ENCODE results near the gene FOSB.

FOSB gene

DNA sequence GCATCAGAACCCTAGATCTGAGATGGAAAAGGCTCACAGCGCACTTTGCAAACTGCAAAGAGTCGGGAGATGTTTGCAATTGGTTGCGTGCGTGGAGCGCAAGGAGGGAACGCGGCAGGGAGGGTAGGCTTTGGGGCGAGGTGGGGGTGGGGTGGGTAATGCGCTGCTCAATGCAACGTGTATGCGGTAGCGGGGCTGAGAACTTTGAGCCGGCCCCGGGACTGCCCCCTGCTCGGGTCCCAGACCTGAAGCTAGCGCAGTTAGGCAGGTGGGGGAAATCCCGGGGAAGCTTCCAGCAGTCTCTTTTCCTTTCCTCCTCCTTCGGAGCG, 971 bp downstream of the FOSB start:
- DNase-seq = no peak

DNA sequence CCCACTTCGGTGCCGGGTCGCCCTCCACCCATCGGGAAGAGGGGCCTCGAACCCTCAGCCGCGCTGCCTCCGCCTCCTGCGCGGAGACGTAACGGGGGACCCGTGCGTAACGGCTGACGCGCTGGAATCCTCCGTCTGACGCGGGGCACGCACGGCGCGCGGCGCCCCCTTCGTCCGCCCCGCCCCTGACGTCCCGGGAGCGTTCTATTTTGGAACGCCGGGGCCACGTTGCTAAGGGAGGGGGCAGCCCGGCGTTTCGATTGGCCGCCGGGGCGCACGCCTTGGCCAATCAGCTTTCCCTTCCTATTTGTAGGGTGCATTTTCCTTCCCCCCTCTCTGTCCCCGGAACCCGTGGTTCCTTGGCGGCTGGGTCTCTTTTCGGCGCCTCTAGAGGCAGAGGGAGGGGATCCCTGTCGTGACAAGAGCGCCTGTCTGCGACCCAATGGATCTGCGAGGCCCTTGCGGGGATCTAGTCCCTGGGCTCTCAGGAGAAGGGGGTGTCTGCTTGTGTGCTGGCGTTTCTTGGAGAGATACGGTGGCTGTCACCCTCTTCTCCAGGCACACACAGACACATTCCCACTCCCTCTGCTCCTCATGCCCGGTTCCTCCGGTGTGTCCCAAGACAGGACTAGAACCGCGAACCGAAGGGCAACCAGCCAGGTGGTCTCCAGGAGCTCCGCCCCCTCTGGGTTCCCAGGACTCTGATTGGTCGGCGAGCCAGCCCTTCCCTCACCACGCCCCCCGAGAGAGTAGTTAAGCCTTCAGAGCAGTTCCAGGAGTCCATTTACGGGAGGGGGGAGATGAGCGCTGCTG, 1.5 kb downstream of the FOSB start:
- DNase-seq = peak; percentile 97

DNA sequence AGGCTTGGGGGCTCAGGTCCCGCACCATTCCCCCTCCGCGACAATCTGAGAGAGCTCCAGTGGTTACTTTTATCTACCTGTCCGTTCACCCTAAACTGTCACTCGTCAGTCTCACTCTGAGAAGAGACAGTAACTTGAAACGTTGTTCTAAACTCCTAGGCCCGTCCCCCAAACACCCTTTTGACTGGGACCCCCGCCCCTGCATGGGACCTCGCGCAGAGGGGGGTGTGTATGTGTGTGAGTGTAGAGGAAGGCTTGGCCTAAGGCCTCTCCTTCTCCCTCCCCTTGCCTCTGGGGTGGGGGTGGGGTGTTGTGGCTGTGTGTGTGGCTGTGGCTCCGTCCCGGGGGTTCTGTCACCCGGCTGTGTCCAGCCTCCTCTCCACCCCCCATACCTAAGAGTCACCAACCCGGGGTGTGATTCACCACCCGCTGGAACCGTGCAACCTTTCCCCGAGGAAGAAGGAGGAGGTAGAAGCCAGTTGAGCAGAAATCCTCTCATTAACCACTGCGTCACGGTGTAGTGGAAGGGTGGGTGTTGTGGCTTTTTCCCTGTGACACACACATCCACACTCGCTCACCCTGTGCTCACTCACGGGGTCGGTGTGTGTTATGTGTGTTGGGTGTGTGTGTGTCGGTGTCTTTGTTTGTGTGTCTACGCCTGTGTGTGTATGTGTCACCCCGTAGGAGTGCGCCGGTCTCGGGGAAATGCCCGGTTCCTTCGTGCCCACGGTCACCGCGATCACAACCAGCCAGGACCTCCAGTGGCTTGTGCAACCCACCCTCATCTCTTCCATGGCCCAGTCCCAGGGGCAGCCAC, 2.4 kb downstream of the FOSB start:
- peak; percentile 47 to 77 for DNase-seq

DNA sequence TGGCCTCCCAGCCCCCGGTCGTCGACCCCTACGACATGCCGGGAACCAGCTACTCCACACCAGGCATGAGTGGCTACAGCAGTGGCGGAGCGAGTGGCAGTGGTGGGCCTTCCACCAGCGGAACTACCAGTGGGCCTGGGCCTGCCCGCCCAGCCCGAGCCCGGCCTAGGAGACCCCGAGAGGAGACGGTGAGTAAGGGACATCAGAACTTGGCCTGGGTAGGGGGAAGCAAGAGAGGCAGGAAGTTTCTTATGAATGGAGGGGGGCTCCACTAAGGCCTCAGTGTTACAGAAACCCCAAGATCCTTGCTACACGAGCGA, 2.9 kb downstream of the FOSB start:
- DNase-seq = no peak

DNA sequence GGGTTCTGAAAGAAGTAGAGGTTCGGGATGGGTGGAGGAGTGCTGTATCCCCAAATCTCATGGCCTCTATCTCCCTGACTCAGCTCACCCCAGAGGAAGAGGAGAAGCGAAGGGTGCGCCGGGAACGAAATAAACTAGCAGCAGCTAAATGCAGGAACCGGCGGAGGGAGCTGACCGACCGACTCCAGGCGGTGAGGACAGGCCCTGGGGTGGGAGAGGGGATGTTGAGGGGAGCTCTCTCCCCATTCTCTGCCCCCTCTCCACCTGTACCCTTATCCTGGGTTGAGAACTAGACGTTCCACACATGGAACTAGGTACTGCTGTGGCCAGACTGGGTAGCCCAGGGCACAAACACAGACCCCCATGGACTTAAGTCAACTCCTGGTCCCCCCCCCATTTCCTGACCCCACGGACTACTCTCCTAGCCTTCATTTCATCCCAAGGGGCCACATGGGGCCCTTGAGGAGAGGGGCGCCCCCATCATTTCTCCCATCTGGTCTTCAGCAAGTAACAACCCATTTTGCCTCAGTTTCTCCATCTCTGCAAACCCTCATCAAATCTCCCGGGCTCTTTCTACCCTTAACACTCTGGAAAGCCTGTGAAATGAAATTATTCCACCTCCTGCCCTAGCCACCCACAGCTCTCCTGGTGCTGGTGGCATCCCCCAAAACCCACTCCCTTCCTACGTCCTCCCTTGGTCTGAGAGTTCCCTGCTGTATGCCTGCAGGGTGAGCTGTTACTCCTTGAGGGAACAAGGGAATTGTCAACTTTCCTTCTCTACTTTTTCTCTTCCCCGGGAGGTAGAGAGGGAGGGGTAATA, 3.5 kb downstream of the FOSB start:
- DNase-seq = no peak

DNA sequence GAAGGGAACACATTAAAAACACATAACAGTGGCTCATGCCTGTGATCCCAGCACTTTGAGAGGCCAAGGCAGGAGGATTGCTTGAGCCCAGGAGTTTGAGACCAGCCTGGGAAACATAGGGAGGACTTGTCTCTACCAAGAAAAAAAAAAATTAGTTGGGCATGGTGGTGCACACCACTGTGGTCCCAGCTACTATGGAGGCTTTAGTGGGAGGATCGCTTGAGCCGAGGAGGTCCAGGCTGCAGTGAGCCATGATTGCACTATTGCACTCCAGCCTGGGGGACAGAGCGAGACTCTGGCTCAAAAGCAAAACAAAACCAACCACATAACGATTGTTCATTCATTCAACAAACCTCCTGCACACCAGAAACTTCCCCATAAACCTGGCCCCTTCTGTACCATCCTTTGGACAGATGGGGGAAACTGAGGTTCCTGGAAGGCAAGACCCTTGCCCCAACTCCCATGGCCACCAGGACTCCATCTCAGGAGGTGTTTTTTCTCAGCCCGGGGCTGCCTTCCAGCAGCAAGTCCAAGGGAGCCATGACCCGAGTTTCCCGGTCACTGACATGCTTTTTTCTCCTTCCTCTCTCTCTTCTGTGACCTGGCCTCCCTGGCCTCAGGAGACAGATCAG, 4.3 kb downstream of the FOSB start:
- no peak for DNase-seq

DNA sequence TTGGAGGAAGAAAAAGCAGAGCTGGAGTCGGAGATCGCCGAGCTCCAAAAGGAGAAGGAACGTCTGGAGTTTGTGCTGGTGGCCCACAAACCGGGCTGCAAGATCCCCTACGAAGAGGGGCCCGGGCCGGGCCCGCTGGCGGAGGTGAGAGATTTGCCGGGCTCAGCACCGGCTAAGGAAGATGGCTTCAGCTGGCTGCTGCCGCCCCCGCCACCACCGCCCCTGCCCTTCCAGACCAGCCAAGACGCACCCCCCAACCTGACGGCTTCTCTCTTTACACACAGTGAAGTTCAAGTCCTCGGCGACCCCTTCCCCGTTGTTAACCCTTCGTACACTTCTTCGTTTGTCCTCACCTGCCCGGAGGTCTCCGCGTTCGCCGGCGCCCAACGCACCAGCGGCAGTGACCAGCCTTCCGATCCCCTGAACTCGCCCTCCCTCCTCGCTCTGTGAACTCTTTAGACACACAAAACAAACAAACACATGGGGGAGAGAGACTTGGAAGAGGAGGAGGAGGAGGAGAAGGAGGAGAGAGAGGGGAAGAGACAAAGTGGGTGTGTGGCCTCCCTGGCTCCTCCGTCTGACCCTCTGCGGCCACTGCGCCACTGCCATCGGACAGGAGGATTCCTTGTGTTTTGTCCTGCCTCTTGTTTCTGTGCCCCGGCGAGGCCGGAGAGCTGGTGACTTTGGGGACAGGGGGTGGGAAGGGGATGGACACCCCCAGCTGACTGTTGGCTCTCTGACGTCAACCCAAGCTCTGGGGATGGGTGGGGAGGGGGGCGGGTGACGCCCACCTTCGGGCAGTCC, 5.0 kb downstream of the FOSB start:
- no peak for DNase-seq

DNA sequence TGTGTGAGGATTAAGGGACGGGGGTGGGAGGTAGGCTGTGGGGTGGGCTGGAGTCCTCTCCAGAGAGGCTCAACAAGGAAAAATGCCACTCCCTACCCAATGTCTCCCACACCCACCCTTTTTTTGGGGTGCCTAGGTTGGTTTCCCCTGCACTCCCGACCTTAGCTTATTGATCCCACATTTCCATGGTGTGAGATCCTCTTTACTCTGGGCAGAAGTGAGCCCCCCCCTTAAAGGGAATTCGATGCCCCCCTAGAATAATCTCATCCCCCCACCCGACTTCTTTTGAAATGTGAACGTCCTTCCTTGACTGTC, 5.5 kb downstream of the FOSB start:
- DNase-seq = no peak

DNA sequence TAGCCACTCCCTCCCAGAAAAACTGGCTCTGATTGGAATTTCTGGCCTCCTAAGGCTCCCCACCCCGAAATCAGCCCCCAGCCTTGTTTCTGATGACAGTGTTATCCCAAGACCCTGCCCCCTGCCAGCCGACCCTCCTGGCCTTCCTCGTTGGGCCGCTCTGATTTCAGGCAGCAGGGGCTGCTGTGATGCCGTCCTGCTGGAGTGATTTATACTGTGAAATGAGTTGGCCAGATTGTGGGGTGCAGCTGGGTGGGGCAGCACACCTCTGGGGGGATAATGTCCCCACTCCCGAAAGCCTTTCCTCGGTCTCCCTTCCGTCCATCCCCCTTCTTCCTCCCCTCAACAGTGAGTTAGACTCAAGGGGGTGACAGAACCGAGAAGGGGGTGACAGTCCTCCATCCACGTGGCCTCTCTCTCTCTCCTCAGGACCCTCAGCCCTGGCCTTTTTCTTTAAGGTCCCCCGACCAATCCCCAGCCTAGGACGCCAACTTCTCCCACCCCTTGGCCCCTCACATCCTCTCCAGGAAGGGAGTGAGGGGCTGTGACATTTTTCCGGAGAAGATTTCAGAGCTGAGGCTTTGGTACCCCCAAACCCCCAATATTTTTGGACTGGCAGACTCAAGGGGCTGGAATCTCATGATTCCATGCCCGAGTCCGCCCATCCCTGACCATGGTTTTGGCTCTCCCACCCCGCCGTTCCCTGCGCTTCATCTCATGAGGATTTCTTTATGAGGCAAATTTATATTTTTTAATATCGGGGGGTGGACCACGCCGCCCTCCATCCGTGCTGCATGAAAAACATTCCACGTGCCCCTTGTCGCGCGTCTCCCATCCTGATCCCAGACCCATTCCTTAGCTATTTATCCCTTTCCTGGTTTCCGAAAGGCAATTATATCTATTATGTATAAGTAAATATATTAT, 6.1 kb downstream of the FOSB start:
- DNase-seq = no peak

DNA sequence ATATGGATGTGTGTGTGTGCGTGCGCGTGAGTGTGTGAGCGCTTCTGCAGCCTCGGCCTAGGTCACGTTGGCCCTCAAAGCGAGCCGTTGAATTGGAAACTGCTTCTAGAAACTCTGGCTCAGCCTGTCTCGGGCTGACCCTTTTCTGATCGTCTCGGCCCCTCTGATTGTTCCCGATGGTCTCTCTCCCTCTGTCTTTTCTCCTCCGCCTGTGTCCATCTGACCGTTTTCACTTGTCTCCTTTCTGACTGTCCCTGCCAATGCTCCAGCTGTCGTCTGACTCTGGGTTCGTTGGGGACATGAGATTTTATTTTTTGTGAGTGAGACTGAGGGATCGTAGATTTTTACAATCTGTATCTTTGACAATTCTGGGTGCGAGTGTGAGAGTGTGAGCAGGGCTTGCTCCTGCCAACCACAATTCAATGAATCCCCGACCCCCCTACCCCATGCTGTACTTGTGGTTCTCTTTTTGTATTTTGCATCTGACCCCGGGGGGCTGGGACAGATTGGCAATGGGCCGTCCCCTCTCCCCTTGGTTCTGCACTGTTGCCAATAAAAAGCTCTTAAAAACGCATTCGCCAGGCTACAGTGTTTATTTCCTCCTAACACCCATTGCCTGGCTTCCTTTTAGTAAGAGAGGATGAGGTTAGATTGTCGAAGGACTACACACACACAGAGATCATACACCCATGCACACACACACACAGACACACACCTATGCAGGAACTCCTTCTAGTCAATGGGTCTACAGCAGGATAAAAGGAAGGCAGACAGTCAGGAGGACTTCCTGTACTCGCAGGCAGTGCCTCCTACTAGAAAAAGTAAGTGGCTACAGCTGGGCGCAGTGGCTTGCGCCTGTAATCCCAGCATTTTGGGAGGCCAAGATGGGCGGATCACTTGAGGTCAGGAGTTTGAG, 7.1 kb downstream of the FOSB start:
- DNase-seq = no peak

DNA sequence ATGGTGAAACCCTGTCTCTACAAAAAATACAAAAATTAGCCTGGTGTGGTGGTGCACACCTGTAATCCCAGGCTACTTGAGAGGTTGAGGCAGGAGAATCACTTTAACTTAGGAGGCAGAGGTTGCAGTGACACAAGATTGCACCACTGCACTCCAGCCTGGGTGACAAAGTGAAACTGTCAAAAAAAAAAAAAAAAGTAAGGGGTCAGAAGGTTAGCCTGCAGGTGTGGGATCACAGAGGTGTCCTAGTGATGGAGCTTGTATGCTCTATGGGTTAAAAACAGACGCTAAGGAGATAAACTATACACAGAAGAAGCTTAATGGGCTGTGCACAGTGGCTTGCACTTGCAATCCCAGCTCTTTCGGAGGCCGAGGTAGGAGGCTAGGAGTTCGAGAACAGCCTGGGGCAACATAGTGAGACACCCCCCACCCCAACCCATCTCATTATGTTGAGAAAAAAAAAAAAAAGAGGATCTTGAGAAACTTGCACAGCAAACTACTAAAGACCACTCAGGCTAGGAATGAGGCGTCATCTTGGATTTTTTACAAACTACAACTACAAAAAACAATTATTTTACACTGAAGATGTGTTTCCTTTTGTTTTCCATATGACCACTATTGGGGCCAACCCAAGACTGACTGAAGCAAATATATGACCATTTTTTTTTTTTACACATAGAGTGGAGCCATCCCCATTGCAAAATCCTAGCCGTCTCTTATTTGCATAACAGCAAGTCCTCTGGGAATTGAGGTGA, 7.9 kb downstream of the FOSB start:
- no peak for DNase-seq

DNA sequence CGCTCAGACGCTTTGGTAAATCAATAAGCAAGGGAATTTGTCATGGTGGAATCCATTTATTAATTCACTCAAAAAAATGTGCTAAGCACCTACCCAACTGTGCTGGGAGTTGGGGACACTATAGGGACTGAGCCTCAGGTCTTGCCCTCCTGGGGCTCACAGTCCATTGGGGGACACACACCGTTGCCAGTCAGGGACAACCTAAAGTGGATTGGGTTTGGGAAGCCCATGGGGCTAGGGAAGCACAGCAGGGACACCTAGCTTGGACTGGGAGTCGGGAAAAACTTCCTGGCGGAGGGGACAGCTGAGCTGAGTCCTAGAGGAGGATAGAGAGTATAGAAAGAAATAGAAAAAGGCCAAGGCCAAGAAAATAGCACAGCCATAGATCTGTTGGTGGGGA, 8.5 kb downstream of the FOSB start:
- DNase-seq = no peak

DNA sequence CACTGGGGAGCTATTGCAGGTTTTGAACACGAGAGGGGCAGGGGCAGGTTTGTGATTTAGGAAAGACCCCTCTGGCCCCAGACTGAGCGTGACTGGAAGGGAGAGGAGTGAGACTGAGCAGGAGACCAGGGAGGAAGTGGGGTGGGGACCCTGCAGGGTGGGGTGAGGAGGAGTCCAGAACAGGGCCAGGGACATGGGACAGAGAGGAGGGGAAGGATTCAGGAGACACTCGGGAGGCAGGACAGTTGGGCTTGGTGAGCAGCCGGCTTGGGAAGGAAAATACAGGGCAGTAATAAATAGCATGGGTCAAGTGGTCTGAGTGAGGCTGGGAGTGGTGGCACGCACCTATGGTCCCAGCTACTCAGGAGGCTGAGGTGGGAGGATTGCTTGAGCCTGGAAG, 9.4 kb downstream of the FOSB start:
- no peak for DNase-seq

DNA sequence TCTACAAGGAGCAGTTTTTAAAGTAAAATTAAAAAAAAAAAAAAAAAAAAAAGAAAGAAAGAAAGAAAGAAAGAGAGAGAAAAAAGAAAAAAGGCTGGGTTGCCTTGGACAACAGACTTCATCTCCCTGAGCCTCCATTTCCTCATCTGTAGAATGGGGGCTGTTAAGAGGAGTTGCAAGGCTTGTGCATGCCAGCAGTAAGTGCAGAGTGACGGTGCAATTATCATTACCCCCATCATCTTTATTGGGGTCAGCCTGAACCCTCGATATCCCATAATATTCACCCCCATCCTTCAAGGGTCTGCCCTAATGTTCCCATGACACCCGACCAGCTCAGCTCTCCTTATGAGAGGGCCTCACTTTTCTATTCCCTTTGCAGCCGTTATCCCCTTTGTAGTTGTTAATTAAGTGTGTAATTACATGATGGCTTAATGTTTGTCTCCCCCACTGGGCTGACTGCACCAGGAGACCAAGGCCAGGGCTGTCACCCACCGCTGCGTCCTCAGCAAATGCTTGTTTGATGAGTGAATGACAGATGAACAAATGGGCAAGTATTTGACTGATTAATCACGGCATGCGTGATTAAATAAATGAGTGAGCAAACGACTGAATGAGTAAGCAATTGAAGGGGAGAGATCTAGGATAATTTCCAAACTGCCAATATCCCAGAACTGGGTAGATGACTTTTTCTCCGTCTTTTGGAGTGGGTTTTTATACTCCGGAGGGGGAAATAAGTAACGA, 10.1 kb downstream of the FOSB start:
- DNase-seq = no peak

DNA sequence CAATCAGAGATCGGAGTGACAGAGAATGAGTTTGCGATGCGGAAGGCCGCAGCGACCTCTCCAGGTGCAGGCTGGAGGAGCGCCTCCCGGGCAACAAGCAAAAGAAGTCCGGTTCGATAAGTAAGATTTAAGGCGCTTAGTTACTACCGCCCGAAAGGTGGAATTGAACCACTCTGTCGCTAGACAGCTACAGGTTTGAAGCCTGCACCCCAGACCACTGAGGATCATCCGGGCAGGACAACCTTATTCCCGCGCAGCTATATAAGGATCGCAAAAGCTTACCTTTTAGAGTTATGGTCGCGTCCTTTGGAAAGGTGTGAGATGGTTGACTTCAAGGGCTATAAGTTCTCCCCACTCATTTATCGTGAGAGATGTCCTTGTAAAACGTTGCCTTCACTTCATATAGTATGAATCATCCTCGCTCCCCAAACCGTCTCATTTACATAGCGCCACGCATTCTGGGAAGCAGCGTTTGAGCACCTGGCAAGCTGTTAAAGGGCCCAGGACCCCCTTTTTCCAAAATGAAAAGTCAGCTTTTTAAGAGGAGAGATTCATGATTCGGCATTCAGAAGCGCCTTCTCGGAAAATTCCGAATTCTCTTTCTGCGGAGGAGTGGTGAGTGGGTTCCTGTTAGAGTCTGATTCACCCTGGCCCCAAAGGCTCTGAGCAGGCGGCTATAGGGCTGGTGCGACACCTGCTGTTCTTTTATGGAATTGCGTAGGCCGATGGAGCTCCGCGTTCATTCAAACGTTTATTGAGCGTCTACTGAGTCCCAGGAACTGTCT, 10.8 kb downstream of the FOSB start:
- peak; percentile 92 to 95 for DNase-seq

DNA sequence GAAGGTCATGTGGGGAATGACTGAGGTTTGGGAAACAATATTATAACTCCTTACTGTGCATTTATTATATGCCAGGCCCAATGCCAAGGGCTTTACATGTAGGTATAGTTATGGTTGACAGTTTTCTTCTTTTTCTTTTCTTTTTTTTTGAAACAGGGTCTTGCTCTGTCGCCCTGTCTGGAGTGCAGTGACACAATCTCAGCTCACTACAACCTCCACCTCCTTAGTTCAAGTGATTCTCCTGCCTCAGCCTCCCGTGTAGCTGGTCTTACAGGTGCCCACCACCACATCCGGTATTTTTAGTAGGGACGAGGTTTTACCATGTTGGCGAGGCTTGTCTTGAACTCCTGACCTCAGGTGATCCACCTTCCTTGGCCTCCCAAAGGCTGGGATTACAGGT, 15.2 kb downstream of the FOSB start:
- DNase-seq = no peak

DNA sequence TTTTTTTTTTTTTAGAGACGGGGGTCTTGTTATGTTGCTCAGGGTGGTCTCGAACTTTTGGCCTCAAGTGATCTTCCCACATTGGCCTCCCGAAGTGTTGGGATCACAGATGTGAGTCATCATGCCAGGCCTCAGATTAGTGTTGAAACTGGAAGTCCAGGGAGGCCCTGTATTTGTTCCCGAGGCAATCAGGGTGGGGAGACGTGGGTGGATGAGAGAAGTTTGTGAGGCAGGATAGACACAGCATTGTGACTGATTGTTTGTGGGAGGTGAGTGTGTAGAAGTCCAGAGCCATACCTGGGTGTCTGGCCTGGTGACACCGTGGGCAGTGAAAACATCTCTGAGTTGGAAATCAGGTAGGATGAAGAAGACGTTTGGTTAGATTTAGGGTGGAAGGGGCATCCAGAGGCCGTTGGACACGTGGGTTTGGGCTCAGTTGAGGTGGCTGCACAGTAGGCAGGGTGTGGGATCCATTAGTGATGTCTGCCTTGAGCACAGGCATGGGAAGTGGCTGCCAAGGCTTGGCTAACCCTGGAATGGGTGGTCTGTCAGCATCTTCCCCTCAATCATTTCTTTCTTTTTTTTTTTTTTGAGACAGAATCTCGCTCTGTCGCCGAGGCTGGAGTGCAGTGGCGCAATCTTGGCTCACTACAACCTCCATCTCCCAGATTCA, 16.6 kb downstream of the FOSB start:
- peak; percentile 55 to 83 for DNase-seq
